IMR-90 (cell line): ENCODE measurements around the gene P2RY14. TPM values are rescaled to one million over a fixed set of nuclear protein-coding genes. Genes with fewer than 3 reads are reported as not detected.

Experiments
- ATAC-seq: fragments of 200-7000 bp; cut with Tn5 transposase; 2 replicates; pipeline ENCODE4 v1.9.1; 2020; ENCODE audit warnings: low read depth, mild to moderate bottlenecking, moderate library complexity
- BruUV-seq: library from RNA; stranded (reverse); fragments of 400-500 nt; replicated peaks from 2 replicates; lab custom pipeline; 2021; lab: Mats Ljungman, UMichigan
- CTCF ChIA-PET: fragments of 300-600 bp; formaldehyde crosslinking; extraction: SDS; loops from one replicate; lab custom pipeline; 2021; ENCODE audit warnings: antibody characterized with exemption; lab: Yijun Ruan, JAX
- POLR2A ChIA-PET: fragments of 300-600 bp; sonication (Branson Sonifier 250); formaldehyde crosslinking; loops from one replicate; lab custom pipeline; 2022; ENCODE audit warnings: antibody characterized with exemption; ENCODE audit not compliant: unreplicated experiment; lab: Charles Lee
- DNase-seq: peaks from one replicate; pipeline ENCODE4 v3.0.0; 2013
- H2AFZ ChIP-seq: replicated peaks from 2 replicates; pipeline ENCODE3; 2013; ENCODE audit warnings: low read length, mild to moderate bottlenecking; ENCODE audit not compliant: poor library complexity
- H2AK5ac ChIP-seq: 2 replicates; pipeline ENCODE4 v1.6.1; 2013; ENCODE audit warnings: low read depth, low read length, inconsistent platforms
- H2AK9ac ChIP-seq: replicated peaks from 2 replicates; pipeline ENCODE3; 2013; ENCODE audit warnings: mild to moderate bottlenecking, low read depth, low read length, moderate library complexity; ENCODE audit not compliant: poor library complexity
- H2BK120ac ChIP-seq: 2 replicates; pipeline ENCODE4 v1.6.1; 2013; ENCODE audit warnings: low read depth, low read length, inconsistent platforms
- H2BK15ac ChIP-seq: 3 replicates; pipeline ENCODE4 v1.6.1; 2013; ENCODE audit warnings: low read depth, low read length, inconsistent platforms
- H2BK20ac ChIP-seq: 2 replicates; pipeline ENCODE4 v1.6.1; 2013; ENCODE audit warnings: low read depth, mild to moderate bottlenecking, inconsistent platforms, low read length, moderate library complexity
- H2BK5ac ChIP-seq: 2 replicates; pipeline ENCODE4 v1.6.1; 2013; ENCODE audit warnings: mild to moderate bottlenecking, low read depth, low read length, inconsistent platforms; ENCODE audit not compliant: poor library complexity, severe bottlenecking
- H3K14ac ChIP-seq: replicated peaks from 2 replicates; pipeline ENCODE4 v1.6.1; 2013; ENCODE audit warnings: low read depth, low read length, inconsistent platforms
- H3K18ac ChIP-seq: 2 replicates; pipeline ENCODE4 v1.6.1; 2013; ENCODE audit warnings: low read depth, low read length, control low read depth
- H3K23ac ChIP-seq: 2 replicates; pipeline ENCODE4 v1.6.1; 2013; ENCODE audit warnings: low read depth, low read length, inconsistent platforms
- H3K27ac ChIP-seq: 2 replicates; pipeline ENCODE4 v1.5.1; 2013; ENCODE audit warnings: mild to moderate bottlenecking, control low read depth, low read length; ENCODE audit not compliant: insufficient read depth
- H3K27me3 ChIP-seq: 2 replicates; pipeline ENCODE4 v1.6.1; 2013; ENCODE audit warnings: low read length; ENCODE audit not compliant: control insufficient read depth, insufficient read depth
- H3K36me3 ChIP-seq: 2 replicates; pipeline ENCODE4 v1.6.1; 2013; ENCODE audit warnings: low read length, mixed read lengths; ENCODE audit not compliant: control insufficient read depth, insufficient read depth
- H3K4ac ChIP-seq: 2 replicates; pipeline ENCODE4 v1.6.1; 2013; ENCODE audit warnings: low read depth, low read length, inconsistent platforms
- H3K4me1 ChIP-seq: 2 replicates; pipeline ENCODE4 v1.6.1; 2013; ENCODE audit warnings: low read length, mixed read lengths; ENCODE audit not compliant: control insufficient read depth, insufficient read depth
- H3K4me2 ChIP-seq: 2 replicates; pipeline ENCODE4 v1.6.1; 2013; ENCODE audit warnings: low read depth, mild to moderate bottlenecking, control low read depth, low read length, moderate library complexity
- H3K4me3 ChIP-seq: 2 replicates; pipeline ENCODE4 v1.5.1; 2013; ENCODE audit warnings: low read depth, mild to moderate bottlenecking, control low read depth, low read length, moderate library complexity; ENCODE audit not compliant: insufficient read depth
- H3K56ac ChIP-seq: 2 replicates; pipeline ENCODE4 v1.6.1; 2013; ENCODE audit warnings: low read length, inconsistent platforms; ENCODE audit not compliant: insufficient read depth; ENCODE audit errors: extremely low read depth
- H3K79me1 ChIP-seq, 2 experiments: 2 replicates each; pipeline ENCODE4 v1.6.1; 2013; ENCODE audit warnings: low read length in 2 of 2, inconsistent platforms in 1 of 2, low read depth in 1 of 2
- H3K9ac ChIP-seq: 2 replicates; pipeline ENCODE4 v1.6.1; 2013; ENCODE audit warnings: low read depth, low read length, control low read depth
- H3K9me1 ChIP-seq: 2 replicates; pipeline ENCODE4 v1.6.1; 2013; ENCODE audit warnings: low read length, inconsistent platforms; ENCODE audit not compliant: insufficient read depth
- H3K9me3 ChIP-seq: 2 replicates; pipeline ENCODE4 v1.6.1; 2013; ENCODE audit warnings: low read length; ENCODE audit not compliant: control insufficient read depth, insufficient read depth
- H4K20me1 ChIP-seq: 2 replicates; pipeline ENCODE4 v1.6.1; 2013; ENCODE audit warnings: low read length, inconsistent platforms; ENCODE audit not compliant: insufficient read depth
- H4K5ac ChIP-seq: 2 replicates; pipeline ENCODE4 v1.6.1; 2013; ENCODE audit warnings: mild to moderate bottlenecking, low read depth, low read length, control low read depth
- H4K8ac ChIP-seq, 2 experiments: 2 replicates each; pipeline ENCODE4 v1.6.1; 2013; ENCODE audit warnings: low read depth in 2 of 2, low read length in 2 of 2, control low read depth in 1 of 2, inconsistent platforms in 1 of 2
- H4K91ac ChIP-seq: 2 replicates; pipeline ENCODE4 v1.6.1; 2013; ENCODE audit warnings: low read depth, low read length, inconsistent platforms; ENCODE audit not compliant: insufficient read depth
- MAFK ChIP-seq: IDR thresholded peaks from 2 replicates; pipeline ENCODE4 v1.6.1; 2012; ENCODE audit warnings: low read depth, low read length, improper control_type of control experiment
- MAZ ChIP-seq: IDR thresholded peaks from 2 replicates; pipeline ENCODE4 v1.6.1; 2012; ENCODE audit warnings: low read depth, mild to moderate bottlenecking, low read length, improper control_type of control experiment, moderate library complexity, borderline replicate concordance
- POLR2A ChIP-seq: IDR thresholded peaks from 2 replicates; pipeline ENCODE4 v1.6.1; 2012; ENCODE audit warnings: mild to moderate bottlenecking, low read depth, low read length
- RAD21 ChIP-seq: IDR thresholded peaks from 2 replicates; pipeline ENCODE4 v1.6.1; 2012; ENCODE audit warnings: low read length, improper control_type of control experiment
- WGBS, 2 experiments: methylation state at CpG; one replicate each; pipeline versions ENCODE4 v1.1.5 to v1.1.7; 2013; ENCODE audit warnings: missing lambda C conversion rate in 2 of 2; ENCODE audit not compliant: insufficient read length in 1 of 2; ENCODE audit errors: extremely low coverage in 2 of 2; 5-methylcytosine and 5-hydroxymethylcytosine counted together
- dilution Hi-C: fragments of 300-500 bp; cut with HindIII; formaldehyde crosslinking; loops from one replicate; pipeline ENCODE4 v1.14.3; 2018; ENCODE audit warnings: low sequenced_read_pairs; ENCODE audit not compliant: unreplicated experiment
- in situ Hi-C: fragments of 300-500 bp; cut with MboI; formaldehyde crosslinking; loops from 3 replicates; pipeline ENCODE4 v1.14.3; 2019; ENCODE audit warnings: low sequenced_read_pairs, inconsistent platforms, mixed read lengths
- intact Hi-C: fragments of 100-400 bp; cut with micrococcal nuclease; formaldehyde crosslinking; loops from 2 replicates; pipeline ENCODE4 v1.10.0; 2022
- polyA plus RNA-seq, 3 experiments: library from polyadenylated mRNA; depleted of rRNA; stranded (reverse); fragments of >200 nt; gene quantifications; 2 replicates each; pipeline ENCODE4 v1.2.3, GENCODE V29; 2012; ENCODE audit warnings: low replicate concordance in 1 of 3
- total RNA-seq: library from RNA; depleted of rRNA; stranded (reverse); fragments of >200 nt; gene quantifications from 2 replicates; pipeline ENCODE4 v1.2.3, GENCODE V29; 2012

Gene P2RY14
- total and polyA plus RNA-seq, 2 of the 4 experiments (the other 2 are of a cell fraction): not detected

DNA sequence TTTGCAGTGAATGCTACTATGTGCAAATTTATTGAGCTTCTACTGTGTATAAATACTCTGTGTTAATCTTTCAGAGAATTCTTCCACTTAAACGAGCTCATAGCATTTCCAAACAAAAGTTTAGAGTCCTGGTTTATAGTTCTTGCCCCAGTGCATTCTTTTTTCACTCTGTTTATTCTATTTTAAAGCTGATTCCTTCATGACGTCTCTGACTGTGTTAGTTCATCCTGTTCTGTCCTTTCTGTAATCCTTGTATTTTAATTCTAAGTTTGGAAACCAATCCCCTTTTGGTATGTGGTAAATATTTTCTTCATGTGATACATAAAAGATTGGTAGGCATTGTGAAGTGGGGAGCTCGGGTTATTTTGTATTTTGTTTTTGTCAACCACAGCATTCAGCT, 18.7 kb downstream of the P2RY14 start:
- peak overlapping the region; percentile 82; the same call in 1 of the 2 replicates for H4K91ac ChIP-seq
- H3K79me1 ChIP-seq: no peaks in the 10 kb centered on the region
- peak overlapping the region in 1 of 2 experiments; percentile 50; a peak in 1 of 4 replicates for H4K8ac ChIP-seq
- H3K27me3 ChIP-seq: no peaks in the 10 kb centered on the region
- POLR2A ChIA-PET: no interaction called here
- H3K9ac ChIP-seq: no peak overlapping the region
- peak overlapping the region; percentile 81 for H2BK120ac ChIP-seq
- 20% methylated on average over 1 of the region's 3 CpGs; no CpG with 5 or more reads in 1 of the 2 experiments for WGBS, 2 experiments
- H3K14ac ChIP-seq: peak overlapping the region; percentile 70; the same call in 1 of the 2 replicates
- CTCF ChIA-PET: interaction anchor here (0.8 to 1.8 kb wide), 2 partner anchors 21 to 92 kb away, joined by 3 to 7 read pairs; no protein-coding TSS in a partner anchor
- peak overlapping the region; percentile 85; the same call in 1 of the 2 replicates for H2AK5ac ChIP-seq
- H4K20me1 ChIP-seq: no peaks in the 10 kb centered on the region
- H3K18ac ChIP-seq: peak overlapping the region; percentile 84
- TF ChIP-seq MAZ (no peak), MAFK (no peak), POLR2A (no peak), RAD21 (no peak)
- intact Hi-C loops (no loop called here), in situ Hi-C loops (no loop called here), dilution Hi-C loops (no loop called here)
- no TSS peak for BruUV-seq
- peak overlapping the region; percentile 87 for H3K27ac ChIP-seq
- H2BK15ac ChIP-seq: no peak overlapping the region
- 0 out of 2 replicates have a peak overlapping the region, but pooled peaks have one; percentile 63 for H2BK20ac ChIP-seq
- H2AK9ac ChIP-seq: no peak overlapping the region
- no peaks in the 10 kb centered on the region; the same call in 1 of the 2 replicates for H3K9me1 ChIP-seq
- ATAC-seq: peak; percentile 94
- peak overlapping the region; percentile 73 for H3K4ac ChIP-seq
- H3K4me1 ChIP-seq: peaks cover 8% of the 10 kb centered on the region
- peak overlapping the region; percentile 92 for H4K5ac ChIP-seq
- no peak overlapping the region for H2AFZ ChIP-seq
- no peaks in the 10 kb centered on the region for H3K9me3 ChIP-seq
- peak overlapping the region; percentile 78 for H2BK5ac ChIP-seq
- H3K23ac ChIP-seq: no peak overlapping the region
- H3K36me3 ChIP-seq: no peaks in the 10 kb centered on the region
- H3K4me2 ChIP-seq: peak overlapping the region; percentile 53; the same call in 1 of the 2 replicates
- peak; percentile 64 for DNase-seq
- no peak overlapping the region for H3K4me3 ChIP-seq
- H3K56ac ChIP-seq: no peak overlapping the region
